Transverse colon (tissue), 4 donors: Measurements from ENCODE around the gene CA12. TPM values are rescaled to one million over a fixed set of nuclear protein-coding genes. Genes with fewer than 3 reads are reported as not detected.

Source experiments
- DNase-seq: peaks from one replicate; pipeline ENCODE4 v3.0.0-alpha.2; 2019
- H3K27ac ChIP-seq, 4 donors: fragments of 200-600 bp; sonication (generic); 2 replicates each; pipeline ENCODE4 v1.5.1; 2016 to 2018; ENCODE audit warnings: inconsistent platforms in 4 of 4
- H3K27me3 ChIP-seq: fragments of 200-600 bp; sonication (generic); 2 replicates; pipeline ENCODE4 v1.5.1; 2017; ENCODE audit warnings: inconsistent platforms
- H3K36me3 ChIP-seq, 4 donors: fragments of 200-600 bp; sonication (generic); 2 replicates each; pipeline ENCODE4 v1.5.1; 2017 to 2019; ENCODE audit warnings: inconsistent platforms in 4 of 4
- H3K4me1 ChIP-seq, 4 donors: fragments of 200-600 bp; sonication (generic); 2 replicates each; pipeline ENCODE4 v1.5.1; 2017 to 2020; ENCODE audit warnings: inconsistent platforms in 4 of 4
- H3K4me3 ChIP-seq, 4 donors: fragments of 200-600 bp; sonication (generic); 1 replicate in 1 of 4; 2 replicates in 3 of 4; pipeline versions ENCODE4 v1.5.1 to v1.6.1; 2017 to 2019; ENCODE audit warnings: inconsistent platforms in 4 of 4
- H3K9me3 ChIP-seq, 2 donors: fragments of 200-600 bp; sonication (generic); 2 replicates each; pipeline ENCODE4 v1.5.1; 2017 to 2019; ENCODE audit warnings: inconsistent platforms in 2 of 2
- EP300 ChIP-seq: sonication (generic); formaldehyde crosslinking; IDR thresholded peaks from one replicate; pipeline ENCODE4 v1.6.1; 2017; ENCODE audit warnings: antibody characterized with exemption, low read depth
- POLR2A ChIP-seq: fragments of 450-650 bp; IDR thresholded peaks from one replicate; pipeline ENCODE4 v1.6.1; 2016; ENCODE audit warnings: antibody characterized with exemption, mild to moderate bottlenecking, moderate library complexity
- POLR2AphosphoS5 ChIP-seq, 3 donors: sonication (generic); formaldehyde crosslinking; IDR thresholded peaks; one replicate each; pipeline ENCODE4 v1.6.1; 2016; ENCODE audit warnings: antibody characterized with exemption in 3 of 3
- WGBS, 2 donors: methylation state at CpG; one replicate each; pipeline ENCODE4 v1.1.5; 2018; ENCODE audit warnings: low coverage in 1 of 2; 5-methylcytosine and 5-hydroxymethylcytosine counted together
- in situ Hi-C, 4 donors: fragments of 200-750 bp; cut with MboI; loops; one replicate each; pipeline versions ENCODE4 v1.15.0 to v1.15.1; 2017; ENCODE audit warnings: low sequenced_read_pairs in 3 of 4, low pct_ligation_motif_present in 1 of 4, low pct_unique_long_range_greater_than_20kb in 1 of 4
- intact Hi-C: fragments of 100-400 bp; cut with DNase I; formaldehyde crosslinking; loops from one replicate; pipeline ENCODE4 v1.15.1; 2023; ENCODE audit warnings: low total_unique reads
- total RNA-seq, 4 donors: library from RNA; depleted of rRNA; stranded (reverse); fragments of >200 nt; gene quantifications; one replicate each; pipeline ENCODE4 v1.1.0, GENCODE V29; 2016
- TF ChIP-seq, protein P1 (sequence below), 5 experiments: fragments of 200-600 bp in 3 of 5; fragments of 450-650 bp in 2 of 5; sonication (generic) in 3 of 5; IDR thresholded peaks; 1 replicate in 2 of 5; 2 replicates in 3 of 5; pipeline ENCODE4 v1.5.1; 2016 to 2017; ENCODE audit warnings: antibody characterized with exemption in 5 of 5, inconsistent platforms in 3 of 5, mild to moderate bottlenecking in 2 of 5, moderate library complexity in 1 of 5

The CA12 gene
- total RNA-seq, 4 donors from 2014 or later, result 121 to 392 (median 329) TPM

DNA sequence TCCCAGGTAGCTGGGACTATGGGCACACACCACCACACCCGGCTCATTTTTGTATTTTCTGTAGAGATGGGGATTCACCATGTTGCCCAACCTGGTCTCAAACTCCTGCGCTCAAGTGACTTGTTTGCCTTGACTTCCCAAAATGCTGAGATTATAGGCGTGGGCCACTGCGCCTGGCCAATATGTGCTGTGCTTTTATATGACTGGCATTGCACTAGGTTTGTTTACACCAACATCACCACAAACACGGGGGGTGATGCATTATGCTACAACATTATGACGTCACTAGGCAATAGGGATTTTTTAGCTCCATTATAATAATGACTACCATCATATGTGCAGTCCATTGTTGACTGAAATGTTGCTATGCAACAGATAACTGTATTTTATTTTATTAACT lies 97.3 kb downstream of the CA12 start:
- H3K9me3 ChIP-seq, result no peaks in the 10 kb centered on the region
- no peak overlapping the region for H3K27ac ChIP-seq
- peaks cover 0 to 8% (median 0%) of the 10 kb centered on the region in 4 donors for H3K4me1 ChIP-seq
- no peak overlapping the region for H3K4me3 ChIP-seq
- DNase-seq, result no peak
- H3K36me3 ChIP-seq, result no peaks in the 10 kb centered on the region
- H3K27me3 ChIP-seq, result no peaks in the 10 kb centered on the region
- 89 to 92% methylated on average over 4 to 6 of the region's 6 CpGs for WGBS, 2 donors
- intact Hi-C loops, result no loop called here
- in situ Hi-C loops, result loop anchor here in 2 of 4 donors (25.0 kb wide), 2 partner anchors 128 to 303 kb away; partner anchors contain the start of gene FBXL22 (in 1 of the 2)
- TF ChIP-seq EP300, result no peak
- TF ChIP-seq POLR2A, result no peak
- TF ChIP-seq, protein P1, sequence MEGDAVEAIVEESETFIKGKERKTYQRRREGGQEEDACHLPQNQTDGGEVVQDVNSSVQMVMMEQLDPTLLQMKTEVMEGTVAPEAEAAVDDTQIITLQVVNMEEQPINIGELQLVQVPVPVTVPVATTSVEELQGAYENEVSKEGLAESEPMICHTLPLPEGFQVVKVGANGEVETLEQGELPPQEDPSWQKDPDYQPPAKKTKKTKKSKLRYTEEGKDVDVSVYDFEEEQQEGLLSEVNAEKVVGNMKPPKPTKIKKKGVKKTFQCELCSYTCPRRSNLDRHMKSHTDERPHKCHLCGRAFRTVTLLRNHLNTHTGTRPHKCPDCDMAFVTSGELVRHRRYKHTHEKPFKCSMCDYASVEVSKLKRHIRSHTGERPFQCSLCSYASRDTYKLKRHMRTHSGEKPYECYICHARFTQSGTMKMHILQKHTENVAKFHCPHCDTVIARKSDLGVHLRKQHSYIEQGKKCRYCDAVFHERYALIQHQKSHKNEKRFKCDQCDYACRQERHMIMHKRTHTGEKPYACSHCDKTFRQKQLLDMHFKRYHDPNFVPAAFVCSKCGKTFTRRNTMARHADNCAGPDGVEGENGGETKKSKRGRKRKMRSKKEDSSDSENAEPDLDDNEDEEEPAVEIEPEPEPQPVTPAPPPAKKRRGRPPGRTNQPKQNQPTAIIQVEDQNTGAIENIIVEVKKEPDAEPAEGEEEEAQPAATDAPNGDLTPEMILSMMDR (IDR thresholded peaks at IDR 0.05), result no peak
- no peak for TF ChIP-seq POLR2AphosphoS5 (IDR thresholded peaks at IDR 0.05)

DNA sequence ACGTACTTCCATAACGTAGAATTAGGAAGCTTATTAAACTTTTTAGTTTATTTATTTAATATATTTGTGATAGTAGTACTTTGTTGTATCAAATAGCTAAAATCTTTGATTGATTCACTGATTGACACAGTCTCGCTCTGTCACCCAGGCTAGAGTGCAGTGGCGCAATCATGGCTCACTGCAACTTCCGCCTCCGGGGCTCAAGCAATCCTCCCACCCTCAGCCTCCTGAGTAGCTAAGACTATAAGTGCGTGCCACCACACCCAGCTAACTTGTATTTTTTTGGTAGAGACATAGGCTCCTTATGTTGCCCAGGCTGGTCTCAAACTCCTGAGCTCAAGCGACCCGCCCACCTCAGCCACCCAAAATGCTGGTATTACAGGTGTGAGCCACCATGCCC lies 98.5 kb downstream of the CA12 start:
- Histone ChIP-seq H3K27ac (peak overlapping the region in 1 of 4 donors; percentile 13), H3K36me3 (no peaks in the 10 kb centered on the region), H3K4me3 (no peak overlapping the region), H3K4me1 (peaks cover 0 to 6% (median 4%) of the 10 kb centered on the region in 4 donors), H3K27me3 (no peaks in the 10 kb centered on the region), H3K9me3 (no peaks in the 10 kb centered on the region)
- in situ Hi-C loops, result loop anchor here in 2 of 4 donors (25.0 kb wide), 2 partner anchors 129 to 304 kb away; partner anchors contain the start of gene FBXL22 (in 1 of the 2)
- TF ChIP-seq POLR2A (no peak), POLR2AphosphoS5 (IDR thresholded peaks at IDR 0.05) (no peak), EP300 (no peak)
- TF ChIP-seq, protein P1 (IDR thresholded peaks at IDR 0.05), result no peak
- WGBS, 2 donors, result 82 to 84% methylated on average over 9 of the region's 9 CpGs
- DNase-seq, result no peak
- intact Hi-C loops, result no loop called here

DNA sequence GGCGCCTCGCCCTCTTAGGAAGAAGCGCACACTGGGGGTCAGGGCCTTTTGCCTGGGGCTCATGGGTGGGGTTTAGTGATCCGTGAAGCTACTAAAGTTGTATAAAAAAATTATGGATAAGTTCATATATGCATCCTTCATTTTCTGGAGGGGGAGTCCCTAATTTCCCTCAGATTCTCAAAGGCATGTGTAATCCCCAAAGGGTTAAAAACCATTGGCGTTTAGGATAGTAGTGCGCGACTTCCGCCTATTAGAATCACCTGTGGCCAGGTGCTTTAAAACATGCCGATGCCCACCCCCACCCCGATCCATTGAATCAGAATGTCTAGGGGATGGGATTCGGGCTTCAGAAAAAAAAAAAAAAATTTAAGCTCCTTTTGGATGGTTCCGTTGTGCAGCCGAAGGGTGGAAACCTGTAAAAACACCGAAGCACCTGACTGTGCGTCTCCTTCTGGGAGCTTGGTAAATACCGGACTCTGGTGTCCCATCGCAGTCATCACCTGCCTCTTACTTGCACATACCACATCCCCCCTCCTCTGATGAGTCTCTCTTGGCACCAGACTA lies 103.7 kb downstream of the CA12 start:
- TF ChIP-seq POLR2AphosphoS5 (IDR thresholded peaks at IDR 0.05) (no peak), POLR2A (no peak), EP300 (no peak)
- TF ChIP-seq, protein P1 (IDR thresholded peaks at IDR 0.05), result no peak
- H3K27me3 ChIP-seq, result no peaks in the 10 kb centered on the region
- in situ Hi-C loops (loop anchor here in 2 of 4 donors (10.0 to 25.0 kb wide), 3 partner anchors 113 to 309 kb away; partner anchors contain the start of gene FBXL22 (in 1 of the 2)), intact Hi-C loops (loop anchor here (10.0 kb wide), 1 partner anchor 123 kb away; the partner anchor contains the start of gene RPS27L)
- H3K4me1 ChIP-seq, result peaks cover 0 to 19% (median 8%) of the 10 kb centered on the region in 4 donors
- WGBS, 2 donors, result 9 to 12% methylated on average over 6 to 17 of the region's 17 CpGs
- peak overlapping the region; percentile 84 to 91 (median 88) for H3K27ac ChIP-seq
- no peaks in the 10 kb centered on the region for H3K9me3 ChIP-seq
- no peak for DNase-seq
- H3K4me3 ChIP-seq, result peak overlapping the region; percentile 64 to 84 (median 74)
- no peaks in the 10 kb centered on the region for H3K36me3 ChIP-seq

DNA sequence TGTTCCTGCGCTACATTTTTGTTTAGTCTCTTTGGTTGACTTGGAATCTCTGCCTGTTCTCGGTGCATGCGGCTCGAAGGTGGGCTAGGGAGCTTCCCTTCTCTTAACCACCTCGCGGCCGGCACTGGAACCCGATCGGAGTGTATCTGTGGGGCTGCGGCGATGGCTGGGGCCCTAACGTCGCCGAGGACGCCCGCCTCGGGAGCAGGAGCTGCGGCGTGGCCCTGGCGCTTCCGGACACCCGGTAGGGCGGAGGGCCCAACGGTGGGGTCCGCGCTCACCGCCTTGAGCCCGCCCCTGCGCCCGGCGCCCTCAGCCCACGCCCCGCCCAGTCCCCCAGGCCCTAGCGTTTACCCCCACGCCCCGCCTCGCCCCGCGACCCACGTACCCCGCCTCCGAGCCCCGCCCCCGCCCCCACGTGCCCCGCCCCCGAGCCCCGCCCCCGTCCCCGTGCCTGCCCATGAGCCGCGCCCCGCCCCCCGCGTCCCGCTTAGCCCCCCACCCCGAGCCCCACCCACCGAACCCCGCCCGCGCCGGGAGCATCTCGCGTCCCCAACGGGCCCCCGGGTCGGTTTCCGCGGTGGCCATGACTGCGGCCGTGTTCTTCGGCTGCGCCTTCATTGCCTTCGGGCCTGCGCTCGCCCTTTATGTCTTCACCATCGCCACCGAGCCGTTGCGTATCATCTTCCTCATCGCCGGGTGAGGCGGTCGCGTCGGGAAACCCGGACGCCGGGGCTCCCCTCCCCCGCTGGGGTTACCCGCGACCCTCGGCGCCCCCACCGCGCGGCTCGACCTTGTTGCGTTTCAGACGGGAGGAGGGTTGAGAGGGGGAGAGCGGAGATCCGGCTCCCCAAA lies 104.4 kb downstream of the CA12 start, which contains the start of gene APH1B:
APH1B (plus strand) TSS at position 568 of the 855 bp plus-strand sequence; CDS start at position 587, 19 bp downstream.
- peak within 1 kb of the TSS; percentile 84 to 91 (median 88) for H3K27ac ChIP-seq
- peaks cover 0 to 19% (median 8%) of the 10 kb centered on the region in 4 donors for H3K4me1 ChIP-seq
- no peaks in the 10 kb centered on the region for H3K36me3 ChIP-seq
- WGBS, 2 donors, result 0% methylated on average over 9 to 28 of the region's 102 CpGs
- no peaks in the 10 kb centered on the region for H3K9me3 ChIP-seq
- in situ Hi-C loops (loop anchor here in 2 of 4 donors (10.0 to 25.0 kb wide), 3 partner anchors 112 to 310 kb away; partner anchors contain the start of gene FBXL22 (in 1 of the 2)), intact Hi-C loops (loop anchor here (10.0 kb wide), 1 partner anchor 122 kb away; the partner anchor contains the start of gene RPS27L)
- peak within 1 kb of the TSS; percentile 64 to 84 (median 74) for H3K4me3 ChIP-seq
- no peaks in the 10 kb centered on the region for H3K27me3 ChIP-seq
- no peak for TF ChIP-seq POLR2A
- no peak for TF ChIP-seq EP300
- TF ChIP-seq, protein P1 (IDR thresholded peaks at IDR 0.05), result peak in 2 of 5 experiments; percentile 22 to 27
- peak; percentile 28 to 53 (median 44) for TF ChIP-seq POLR2AphosphoS5 (IDR thresholded peaks at IDR 0.05)
- peak; percentile 90 for DNase-seq
